Activated CD8-positive, alpha-beta memory T cell treated with anti-CD3 and anti-CD28 coated beads for 36 hours (primary cell): Measurements from ENCODE around the gene CDKL4. TPM values are rescaled to one million over a fixed set of nuclear protein-coding genes. Genes with fewer than 3 reads are reported as not detected.
"Not testable (repeated sequence)": the region's sequence is repeated elsewhere in the genome, so short reads cannot be mapped to it uniquely, and the experiment has no call there.

Experiments used
- CTCF ChIA-PET: fragments of 350-600 bp; sonication (Branson Sonifier 250); formaldehyde crosslinking; loops from one replicate; lab custom pipeline; 2021; ENCODE audit warnings: antibody characterized with exemption; lab: Charles Lee
- POLR2A ChIA-PET: fragments of 350-600 bp; sonication (Branson Sonifier 250); formaldehyde crosslinking; loops from one replicate; lab custom pipeline; 2021; ENCODE audit warnings: antibody characterized with exemption; lab: Charles Lee
- total RNA-seq, 2 experiments: library from RNA; stranded (reverse); gene quantifications; one replicate each; pipeline ENCODE4 v1.2.3, GENCODE V29; 2021

CDKL4 gene
- total RNA-seq = under 1 TPM; 0.27 to 0.32 TPM

DNA sequence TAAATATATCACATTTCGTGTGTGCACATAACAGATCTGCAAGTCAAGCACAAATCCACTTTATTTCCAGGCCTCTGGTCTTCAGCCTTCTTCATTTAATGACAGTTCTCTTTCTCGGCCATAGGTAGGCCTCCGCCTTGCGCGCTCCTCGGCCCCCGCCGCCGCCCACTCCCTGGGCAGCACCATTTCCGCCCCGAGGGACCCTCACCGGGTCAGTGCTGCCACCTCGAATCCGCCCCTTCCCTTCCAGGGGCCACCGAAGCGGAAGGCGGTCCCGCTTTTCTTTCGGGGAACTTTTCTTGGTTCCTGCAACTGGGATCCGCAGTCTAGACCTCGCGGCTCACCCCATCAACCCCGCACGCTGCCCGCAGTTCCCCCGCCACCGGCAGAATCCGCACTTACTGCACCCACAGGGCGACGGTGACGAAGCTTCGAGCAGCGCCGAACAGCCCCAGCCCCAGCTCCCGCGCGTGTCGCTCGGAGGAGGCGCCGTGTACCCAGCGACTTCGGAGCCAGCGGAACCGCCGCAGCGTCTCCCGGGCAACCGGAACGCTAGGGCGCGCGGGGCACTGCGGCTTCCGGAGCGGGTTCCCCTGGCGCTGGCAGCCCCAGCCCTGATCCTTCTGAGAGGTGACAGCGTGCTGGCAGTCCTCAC is at the start of gene CDKL4:
Gene CDKL4 (minus strand): TSS at position 502 of the 655 bp plus-strand sequence.
- ChIA-PET CTCF (no interaction called here), POLR2A (no interaction called here)

DNA sequence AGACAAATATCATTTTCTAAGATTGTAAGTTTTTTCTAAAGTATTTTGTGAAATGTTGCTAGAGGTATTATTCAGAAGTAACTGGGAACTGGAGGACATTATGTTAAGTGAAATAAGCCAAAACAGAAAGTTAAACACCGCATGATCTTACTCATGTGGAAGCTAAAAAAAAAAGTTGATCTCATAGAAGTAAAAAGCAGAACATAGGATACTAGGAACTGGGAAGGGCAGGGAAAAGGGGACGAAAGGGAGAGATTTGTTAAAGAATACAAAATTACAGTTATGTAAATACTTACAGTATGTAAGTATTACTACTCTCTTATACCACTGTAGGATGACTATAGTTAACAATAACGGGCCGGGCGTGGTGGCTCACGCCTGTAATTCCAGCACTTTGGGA is 46.7 kb upstream of the CDKL4 start:
- CTCF ChIA-PET = interaction anchor here (0.6 kb wide), 1 partner anchor 184 kb away, joined by 3 read pairs; no protein-coding TSS in a partner anchor
- POLR2A ChIA-PET = no interaction called here

- CTCF ChIA-PET = no interaction called here
Measured at GRCh38 chr2:39289609-39290008, 45.8 kb upstream of the CDKL4 start.

GRCh38 chr2:39283561-39283960 is 39.8 kb upstream of the CDKL4 start:
- POLR2A ChIA-PET = no interaction called here
- CTCF ChIA-PET = no interaction called here

More at GRCh38 chr2:39289609-39290008, 45.8 kb upstream of the CDKL4 start:
- POLR2A ChIA-PET = no interaction called here

DNA sequence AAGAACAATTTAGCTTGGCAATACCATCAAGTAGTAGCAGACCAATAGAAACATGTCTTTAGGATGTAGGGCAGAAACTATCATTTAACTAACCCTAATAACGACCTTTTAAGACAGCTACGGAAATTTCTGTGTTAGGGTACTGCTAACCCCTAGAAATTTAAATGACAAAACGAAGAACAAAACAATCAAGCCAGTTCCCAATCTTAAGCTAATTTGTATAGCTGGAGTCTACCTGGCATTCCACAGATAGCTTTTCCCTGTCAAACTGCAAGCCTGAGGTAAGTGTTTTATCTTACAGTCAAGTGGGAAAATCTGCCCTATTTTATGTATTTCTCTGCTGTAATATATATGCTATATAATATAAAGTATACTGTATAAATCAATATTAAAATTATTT is 37.6 kb upstream of the CDKL4 start:
- CTCF ChIA-PET = no interaction called here
- POLR2A ChIA-PET = no interaction called here

DNA sequence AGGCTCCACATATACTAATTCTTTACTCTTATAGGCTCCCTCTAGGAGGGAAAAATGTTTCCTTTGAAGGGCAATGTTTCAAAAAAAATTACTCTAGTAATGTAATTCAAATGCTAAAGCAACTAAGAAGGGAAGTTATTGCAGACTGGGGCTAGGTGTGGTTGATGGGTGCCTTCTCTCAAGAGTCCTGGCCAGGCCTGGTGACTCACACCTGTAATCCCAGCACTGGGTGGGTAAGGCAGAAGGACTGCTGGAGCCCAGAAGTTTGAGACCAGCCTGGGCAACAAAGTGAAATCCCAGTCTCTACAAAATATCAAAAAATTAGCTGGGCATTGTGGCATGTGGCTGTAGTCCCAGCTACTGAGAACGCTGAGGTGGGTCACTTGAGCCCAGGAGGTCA is 31.2 kb upstream of the CDKL4 start:
- CTCF ChIA-PET = no interaction called here

GRCh38 chr2:39269941-39270340 is 26.2 kb upstream of the CDKL4 start:
- CTCF ChIA-PET = no interaction called here
- POLR2A ChIA-PET = interaction anchor here (0.6 to 0.7 kb wide), 2 partner anchors 146 to 153 kb away, joined by 5 to 8 read pairs; no protein-coding TSS in a partner anchor

More for the DNA sequence above, 31.2 kb upstream of the CDKL4 start:
- POLR2A ChIA-PET = no interaction called here

GRCh38 chr2:39266916-39267434 is 23.2 kb upstream of the CDKL4 start:
- ChIA-PET POLR2A (no interaction called here), CTCF (no interaction called here)

DNA sequence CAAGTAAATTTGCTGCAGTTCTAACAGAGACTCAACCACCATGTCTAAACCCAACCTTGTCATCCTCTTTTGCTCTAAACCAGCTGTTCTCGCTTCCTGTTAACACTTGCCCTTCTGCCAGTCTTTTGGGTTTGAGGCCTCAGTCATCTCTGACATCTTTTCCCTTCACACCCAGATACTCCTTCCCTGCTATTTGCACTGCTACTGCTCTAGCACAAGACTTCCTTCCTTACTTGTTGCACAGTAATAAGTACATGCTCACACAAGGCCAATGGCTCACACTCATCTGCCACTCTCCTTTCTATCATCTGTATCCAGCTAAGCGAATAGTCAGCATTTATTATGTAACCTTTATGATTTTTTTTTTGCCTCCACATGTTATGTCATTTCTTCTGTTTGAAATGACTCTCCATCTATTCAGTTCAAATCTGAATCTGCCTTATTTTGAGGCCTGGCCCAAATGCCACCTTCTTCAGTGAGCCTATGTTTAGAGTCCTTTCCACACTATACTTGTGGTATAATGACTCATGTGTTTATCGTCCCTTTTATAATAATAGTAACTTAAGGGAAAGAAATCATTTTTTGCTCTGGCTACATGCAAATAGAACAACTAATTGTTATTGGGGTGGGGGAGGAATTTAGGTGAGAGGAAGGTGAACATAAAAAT is 22.5 kb upstream of the CDKL4 start:
- POLR2A ChIA-PET = no interaction called here
- CTCF ChIA-PET = no interaction called here

- ChIA-PET CTCF (no interaction called here), POLR2A (no interaction called here)
Measured at GRCh38 chr2:39265315-39265714, 21.5 kb upstream of the CDKL4 start.

DNA sequence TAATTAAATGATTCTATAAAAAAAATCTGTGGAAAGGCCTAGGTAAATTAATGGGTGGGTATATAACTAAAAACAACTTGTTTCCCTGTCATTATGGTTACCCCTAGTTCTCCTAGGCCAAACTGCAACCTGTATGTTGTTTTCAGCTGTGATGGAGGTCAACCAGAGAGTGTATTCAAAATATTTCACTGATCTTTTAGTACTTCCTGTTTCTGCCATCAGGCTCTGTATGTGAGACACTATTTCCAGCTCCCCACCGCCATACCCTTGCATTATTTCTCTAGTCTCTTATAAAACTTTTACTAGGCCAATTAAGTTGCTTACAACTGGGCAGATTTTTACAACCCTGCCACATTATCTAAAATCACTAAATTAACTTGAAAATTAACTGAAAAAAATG is 21.0 kb upstream of the CDKL4 start:
- CTCF ChIA-PET = no interaction called here

GRCh38 chr2:39260087-39260486 is 16.3 kb upstream of the CDKL4 start:
- ChIA-PET CTCF (no interaction called here), POLR2A (no interaction called here)

More for the DNA sequence above, 21.0 kb upstream of the CDKL4 start:
- POLR2A ChIA-PET = no interaction called here

GRCh38 chr2:39256040-39256439 is 12.3 kb upstream of the CDKL4 start:
- CTCF ChIA-PET = no interaction called here
- POLR2A ChIA-PET = no interaction called here

GRCh38 chr2:39252888-39253518 is 9.2 kb upstream of the CDKL4 start:
- POLR2A ChIA-PET = no interaction called here
- CTCF ChIA-PET = interaction anchor here (0.9 kb wide), 1 partner anchor 102 kb away, joined by 4 read pairs; no protein-coding TSS in a partner anchor

- ChIA-PET POLR2A (no interaction called here), CTCF (no interaction called here)
Measured at GRCh38 chr2:39247512-39248043, 3.8 kb upstream of the CDKL4 start.

DNA sequence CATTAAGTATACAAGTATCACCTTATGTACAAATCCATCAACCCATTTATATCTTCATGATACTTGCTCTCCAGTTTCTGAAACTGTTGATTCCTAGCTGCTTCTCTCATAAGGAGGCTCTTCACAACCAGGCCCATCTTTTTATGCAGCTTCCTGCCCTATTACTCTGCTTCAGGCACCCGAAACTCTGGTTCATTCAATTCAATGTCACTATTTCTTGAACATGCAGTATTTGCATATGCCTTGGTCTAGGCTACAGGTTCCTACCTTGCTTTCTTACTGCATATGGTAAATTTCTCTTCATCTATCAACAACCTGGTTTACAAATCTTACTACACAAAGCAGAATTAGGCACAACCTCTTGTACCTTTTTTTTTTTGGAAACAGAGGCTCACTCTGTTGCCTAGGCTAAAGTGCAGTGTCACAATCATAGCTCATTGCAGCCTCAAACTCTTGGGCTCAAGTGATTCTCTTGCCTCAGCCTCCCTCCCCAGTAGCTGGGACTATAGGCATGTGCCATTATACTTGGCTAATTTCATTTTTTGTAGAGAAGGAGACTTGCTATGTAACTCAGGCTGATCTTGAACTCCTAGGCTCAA is 2.7 kb upstream of the CDKL4 start:
- ChIA-PET CTCF (no interaction called here), POLR2A (interaction anchor here (1.5 kb wide), 1 partner anchor 126 kb away, joined by 3 read pairs; the partner anchor contains the start of gene SOS1)

GRCh38 chr2:39244963-39245625 is 1.3 kb upstream of the CDKL4 start:
- CTCF ChIA-PET = not testable (repeated sequence)

GRCh38 chr2:39244241-39244862 is 582 bp upstream of the CDKL4 start:
- CTCF ChIA-PET, POLR2A ChIA-PET: not testable (repeated sequence)

More at GRCh38 chr2:39244963-39245625, 1.3 kb upstream of the CDKL4 start:
- POLR2A ChIA-PET = interaction anchor here (1.5 kb wide), 1 partner anchor 124 kb away, joined by 3 read pairs; the partner anchor contains the start of gene SOS1
